ENCODE data around the gene PSAPL1. TPM values are rescaled to one million over a fixed set of nuclear protein-coding genes. Genes with fewer than 3 reads are reported as not detected.

The PSAPL1 gene
- total RNA-seq, 1 donor from 2014 or later = not detected

DNA sequence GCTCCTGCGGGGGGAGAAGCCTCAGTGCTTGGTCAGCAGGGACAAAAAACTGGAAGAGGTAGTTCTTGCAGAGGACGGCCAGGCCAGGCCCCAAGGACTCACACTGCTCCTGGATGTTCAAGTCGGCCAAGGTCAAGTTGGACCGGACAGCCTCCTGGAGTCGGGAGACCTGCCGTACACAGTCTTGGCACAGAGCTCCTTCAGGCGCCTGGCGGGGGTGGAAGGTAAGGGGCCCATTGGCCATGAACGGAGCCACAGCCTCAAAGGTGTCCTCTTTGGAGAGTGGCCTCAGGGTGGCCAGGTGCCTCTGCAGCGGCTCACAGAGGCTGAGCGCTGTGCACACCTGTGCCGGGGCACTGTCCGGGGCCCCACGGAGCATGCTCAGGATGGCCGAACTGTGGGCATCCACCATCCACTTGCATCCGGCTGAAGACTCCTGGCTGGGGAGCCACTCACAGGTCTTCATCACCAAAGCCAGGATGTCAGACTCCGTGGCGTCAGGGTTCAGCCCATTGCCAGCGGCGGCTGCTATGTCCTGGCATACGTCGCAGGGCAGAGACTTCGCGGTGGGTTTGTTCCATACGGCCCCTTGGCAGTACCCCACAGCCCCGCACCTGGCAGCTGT lies 477 bp downstream of the PSAPL1 start:
- H3K9me3 Mint-ChIP-seq (ENCODE audit: unreplicated experiment) = peaks cover 2% of the 10 kb centered on the region
- peaks cover 16% of the 10 kb centered on the region for H3K4me1 Mint-ChIP-seq (ENCODE audit: low read depth, unreplicated experiment)
- TF ChIP-seq EZH2 (IDR thresholded peaks at IDR 0.05; ENCODE audit: insufficient read depth, low read length) = no peak
- H3K79me2 ChIP-seq (ENCODE audit: insufficient read depth, low read length) = no peaks in the 10 kb centered on the region
- H2AFZ ChIP-seq (ENCODE audit: low read depth, low read length) = no peak overlapping the region
- no peaks in the 10 kb centered on the region for H3K36me3 Mint-ChIP-seq (ENCODE audit: low read depth, unreplicated experiment)
- H3K4me2 ChIP-seq (ENCODE audit: low read length) = no peak overlapping the region
- H3K27me3 ChIP-seq (ENCODE audit: insufficient read depth, low read length) = peaks cover 3% of the 10 kb centered on the region
- FAIRE-seq = no peak
- H3K27ac ChIP-seq (ENCODE audit: low read depth, low read length) = no peak overlapping the region
- peaks cover 7% of the 10 kb centered on the region for H3K9me3 ChIP-seq (ENCODE audit: insufficient read depth, low read depth, low read length)
- H3K4me3 Mint-ChIP-seq (ENCODE audit: unreplicated experiment) = no peak overlapping the region
- H3K4me3 ChIP-seq (ENCODE audit: insufficient read depth, low read depth, low read length) = no peak overlapping the region
- no peak for DNase-seq (ENCODE audit: low read depth)
- no peaks in the 10 kb centered on the region for H3K36me3 ChIP-seq (ENCODE audit: insufficient read depth, low read length)
- no peak overlapping the region for H3K27ac Mint-ChIP-seq (ENCODE audit: unreplicated experiment)
- peaks cover 27% of the 10 kb centered on the region for H3K27me3 Mint-ChIP-seq (ENCODE audit: low read depth, unreplicated experiment)
- H3K4me1 ChIP-seq (ENCODE audit: insufficient read depth, low read length) = no peaks in the 10 kb centered on the region
- H4K20me1 ChIP-seq (ENCODE audit: insufficient read depth, low read length) = peaks cover 37% of the 10 kb centered on the region
- H3K9ac ChIP-seq (ENCODE audit: low read length) = no peak overlapping the region

- Histone ChIP-seq H3K79me2 (ENCODE audit: insufficient read depth, low read length) (no peaks in the 10 kb centered on the region), H3K27me3 (ENCODE audit: insufficient read depth, low read length) (peaks cover 3% of the 10 kb centered on the region), H3K4me3 (ENCODE audit: insufficient read depth, low read depth, low read length) (no peak overlapping the region), H3K9ac (ENCODE audit: low read length) (no peak overlapping the region), H3K9me3 (ENCODE audit: insufficient read depth, low read depth, low read length) (no peaks in the 10 kb centered on the region), H3K36me3 (ENCODE audit: insufficient read depth, low read length) (no peaks in the 10 kb centered on the region), H3K27ac (ENCODE audit: low read depth, low read length) (no peak overlapping the region), H2AFZ (ENCODE audit: low read depth, low read length) (no peak overlapping the region), H3K4me1 (ENCODE audit: insufficient read depth, low read length) (no peaks in the 10 kb centered on the region), H3K4me2 (ENCODE audit: low read length) (no peak overlapping the region), H4K20me1 (ENCODE audit: insufficient read depth, low read length) (peaks cover 42% of the 10 kb centered on the region)
- DNase-seq (ENCODE audit: low read depth) = no peak
- Mint-ChIP-seq H3K4me3 (ENCODE audit: unreplicated experiment) (no peak overlapping the region), H3K27me3 (ENCODE audit: low read depth, unreplicated experiment) (peaks cover 25% of the 10 kb centered on the region), H3K27ac (ENCODE audit: unreplicated experiment) (no peak overlapping the region), H3K36me3 (ENCODE audit: low read depth, unreplicated experiment) (no peaks in the 10 kb centered on the region), H3K9me3 (ENCODE audit: unreplicated experiment) (no peaks in the 10 kb centered on the region), H3K4me1 (ENCODE audit: low read depth, unreplicated experiment) (peaks cover 16% of the 10 kb centered on the region)
- no peak for FAIRE-seq
- TF ChIP-seq EZH2 (IDR thresholded peaks at IDR 0.05; ENCODE audit: insufficient read depth, low read length) = no peak
- no peak for TF ChIP-seq CTCF (IDR thresholded peaks at IDR 0.05; ENCODE audit: insufficient read depth, low read depth, low read length)
These were observed 1.2 kb downstream of the PSAPL1 start for GRCh38 chr4:7433376-7434140.

- Mint-ChIP-seq H3K27me3 (ENCODE audit: low read depth, unreplicated experiment) (peaks cover 29% of the 10 kb centered on the region), H3K27ac (ENCODE audit: unreplicated experiment) (no peak overlapping the region)
These were observed 2.0 kb downstream of the PSAPL1 start for GRCh38 chr4:7432531-7433375.

More at GRCh38 chr4:7432531-7433375, 2.0 kb downstream of the PSAPL1 start:
- Mint-ChIP-seq H3K4me1 (ENCODE audit: low read depth, unreplicated experiment) (peaks cover 21% of the 10 kb centered on the region), H3K4me3 (ENCODE audit: unreplicated experiment) (no peak overlapping the region), H3K36me3 (ENCODE audit: low read depth, unreplicated experiment) (no peaks in the 10 kb centered on the region), H3K9me3 (ENCODE audit: unreplicated experiment) (no peaks in the 10 kb centered on the region)
- H3K4me2 ChIP-seq (ENCODE audit: low read length) = no peak overlapping the region
- H3K27ac ChIP-seq (ENCODE audit: low read depth, low read length) = no peak overlapping the region
- H3K27me3 ChIP-seq (ENCODE audit: insufficient read depth, low read length) = peaks cover 3% of the 10 kb centered on the region
- TF ChIP-seq EZH2 (IDR thresholded peaks at IDR 0.05; ENCODE audit: insufficient read depth, low read length) (no peak), CTCF (IDR thresholded peaks at IDR 0.05; ENCODE audit: insufficient read depth, low read depth, low read length) (no peak)
- H3K4me1 ChIP-seq (ENCODE audit: insufficient read depth, low read length) = no peaks in the 10 kb centered on the region
- no peak overlapping the region for H3K4me3 ChIP-seq (ENCODE audit: insufficient read depth, low read depth, low read length)
- H2AFZ ChIP-seq (ENCODE audit: low read depth, low read length) = no peak overlapping the region
- no peak overlapping the region for H3K9ac ChIP-seq (ENCODE audit: low read length)
- H3K9me3 ChIP-seq (ENCODE audit: insufficient read depth, low read depth, low read length) = no peaks in the 10 kb centered on the region
- no peaks in the 10 kb centered on the region for H3K36me3 ChIP-seq (ENCODE audit: insufficient read depth, low read length)
- no peaks in the 10 kb centered on the region for H3K79me2 ChIP-seq (ENCODE audit: insufficient read depth, low read length)
- FAIRE-seq (no peak), DNase-seq (ENCODE audit: low read depth) (no peak)
- H4K20me1 ChIP-seq (ENCODE audit: insufficient read depth, low read length) = peaks cover 47% of the 10 kb centered on the region

Measured in astrocyte (in vitro differentiated cells and primary cell).